Loucy (cell line): ENCODE measurements around the gene DVL2.
A peak's percentile ranks its signal among the peaks of the same experiment; 100 is the strongest.

Experiments
- H2AFZ ChIP-seq: fragments of 200-600 bp; sonication (generic); 2 replicates; pipeline ENCODE4 v1.6.0; 2016; ENCODE audit warnings: antibody characterized with exemption, mild to moderate bottlenecking, low read length, moderate library complexity
- H3F3A ChIP-seq: fragments of 200-600 bp; 2 replicates; pipeline ENCODE4 v1.6.0; 2016; ENCODE audit warnings: antibody characterized with exemption, low read depth, mild to moderate bottlenecking
- H3K27me3 ChIP-seq: fragments of 200-600 bp; sonication (generic); 2 replicates; pipeline ENCODE4 v1.6.1; 2014; ENCODE audit warnings: low read length, mild to moderate bottlenecking; ENCODE audit not compliant: insufficient read depth, poor library complexity, severe bottlenecking
- H3K36me3 ChIP-seq: fragments of 200-600 bp; sonication (generic); 2 replicates; pipeline ENCODE4 v1.6.1; 2016; ENCODE audit warnings: low read length; ENCODE audit not compliant: insufficient read depth
- H3K4me1 ChIP-seq: fragments of 200-600 bp; sonication (generic); 2 replicates; pipeline ENCODE4 v1.5.1; 2014; ENCODE audit warnings: low read length, mild to moderate bottlenecking; ENCODE audit not compliant: insufficient read depth, poor library complexity, severe bottlenecking
- H3K4me2 ChIP-seq: fragments of 200-600 bp; sonication (generic); 2 replicates; pipeline ENCODE4 v1.6.0; 2014; ENCODE audit warnings: antibody characterized with exemption, low read length, low read depth, mild to moderate bottlenecking; ENCODE audit not compliant: poor library complexity, severe bottlenecking
- H3K4me3 ChIP-seq: fragments of 200-600 bp; sonication (generic); 2 replicates; pipeline ENCODE4 v1.5.1; 2014; ENCODE audit warnings: low read length, mild to moderate bottlenecking, mixed read lengths; ENCODE audit not compliant: poor library complexity, severe bottlenecking
- H3K79me2 ChIP-seq: fragments of 200-600 bp; sonication (generic); 2 replicates; pipeline ENCODE4 v1.6.1; 2014; ENCODE audit warnings: low read length; ENCODE audit not compliant: insufficient read depth
- H3K9ac ChIP-seq: fragments of 200-600 bp; sonication (generic); 2 replicates; pipeline ENCODE4 v1.6.0; 2014; ENCODE audit warnings: mild to moderate bottlenecking, low read depth, low read length, moderate library complexity; ENCODE audit not compliant: poor library complexity, severe bottlenecking
- H3K9me2 ChIP-seq: fragments of 200-600 bp; sonication (generic); replicated peaks from 2 replicates; pipeline ENCODE4 v1.6.1; 2016; ENCODE audit warnings: low read depth, low read length, mixed read lengths
- H3K9me3 ChIP-seq: fragments of 200-600 bp; sonication (generic); 2 replicates; pipeline ENCODE4 v1.6.1; 2014; ENCODE audit warnings: mild to moderate bottlenecking, antibody characterized with exemption, low read length, low read depth; ENCODE audit not compliant: insufficient read depth
- H4K20me1 ChIP-seq: fragments of 200-600 bp; sonication (generic); 2 replicates; pipeline ENCODE4 v1.6.0; 2014; ENCODE audit warnings: antibody characterized with exemption, low read length, mild to moderate bottlenecking; ENCODE audit not compliant: insufficient read depth, poor library complexity, severe bottlenecking
- CTCF ChIP-seq: fragments of 200-600 bp; sonication (generic); conservative IDR thresholded peaks from 2 replicates; pipeline ENCODE4 v1.5.1; 2014; ENCODE audit warnings: mild to moderate bottlenecking, antibody characterized with exemption, low read length
- EZH2phosphoT487 ChIP-seq: fragments of 200-600 bp; IDR thresholded peaks from 2 replicates; pipeline ENCODE4 v1.6.1; 2018; ENCODE audit warnings: antibody characterized with exemption, mild to moderate bottlenecking, moderate library complexity, borderline replicate concordance

The DVL2 gene

GRCh38 chr17:7219229-7219811, 15.0 kb downstream of the DVL2 start:
- Histone ChIP-seq H3K27me3 (no peaks in the 10 kb centered on the region), H3K4me3 (peak overlapping the region; percentile 86), H3K79me2 (peaks cover 28% of the 10 kb centered on the region; the same call in 1 of the 2 replicates), H3K9me3 (no peaks in the 10 kb centered on the region), H3F3A (peaks cover 3% of the 10 kb centered on the region; the same call in 1 of the 2 replicates), H3K36me3 (peaks cover 23% of the 10 kb centered on the region; the same call in 1 of the 2 replicates), H3K9ac (peak overlapping the region; percentile 85), H2AFZ (peak overlapping the region; percentile 94), H3K9me2 (no peaks in the 10 kb centered on the region), H3K4me1 (peaks cover 48% of the 10 kb centered on the region), H4K20me1 (peaks cover 18% of the 10 kb centered on the region), H3K4me2 (peak overlapping the region; percentile 98)
- no peak for TF ChIP-seq CTCF
- no peak for TF ChIP-seq EZH2phosphoT487

- H3K4me1 ChIP-seq: peaks cover 51% of the 10 kb centered on the region
- no peak overlapping the region for H2AFZ ChIP-seq
- H3K4me2 ChIP-seq: peak overlapping the region; percentile 98
- peak overlapping the region; percentile 86 for H3K4me3 ChIP-seq
- H3K79me2 ChIP-seq: peaks cover 28% of the 10 kb centered on the region; the same call in 1 of the 2 replicates
- H3K36me3 ChIP-seq: peaks cover 18% of the 10 kb centered on the region; the same call in 1 of the 2 replicates
- H3K9ac ChIP-seq: peak overlapping the region; percentile 85
- H3F3A ChIP-seq: peaks cover 3% of the 10 kb centered on the region; the same call in 1 of the 2 replicates
- H4K20me1 ChIP-seq: peaks cover 18% of the 10 kb centered on the region
- no peaks in the 10 kb centered on the region for H3K27me3 ChIP-seq
- TF ChIP-seq EZH2phosphoT487: no peak
- TF ChIP-seq CTCF: no peak
- H3K9me3 ChIP-seq: no peaks in the 10 kb centered on the region
- no peaks in the 10 kb centered on the region for H3K9me2 ChIP-seq
Measured at GRCh38 chr17:7218758-7219157, 15.6 kb downstream of the DVL2 start.

- H3K4me2 ChIP-seq: peak overlapping the region; percentile 98
- peak overlapping the region; percentile 71 for H3K4me3 ChIP-seq
- H2AFZ ChIP-seq: peak overlapping the region; percentile 62; the same call in 1 of the 2 replicates
- H3K9me3 ChIP-seq: no peaks in the 10 kb centered on the region
- peaks cover 56% of the 10 kb centered on the region for H3K4me1 ChIP-seq
- TF ChIP-seq CTCF (no peak), EZH2phosphoT487 (no peak)
- H3K27me3 ChIP-seq: no peaks in the 10 kb centered on the region
- peaks cover 12% of the 10 kb centered on the region; the same call in 1 of the 2 replicates for H3K36me3 ChIP-seq
- no peaks in the 10 kb centered on the region for H3K9me2 ChIP-seq
- H3K79me2 ChIP-seq: peaks cover 33% of the 10 kb centered on the region; the same call in 1 of the 2 replicates
- H4K20me1 ChIP-seq: peaks cover 18% of the 10 kb centered on the region
- peaks cover 3% of the 10 kb centered on the region; the same call in 1 of the 2 replicates for H3F3A ChIP-seq
- peak overlapping the region; percentile 73 for H3K9ac ChIP-seq
Measured at GRCh38 chr17:7218166-7218565, 16.2 kb downstream of the DVL2 start.
